ENCODE measurements around the gene KRT15.

KRT15 gene

GRCh38 chr17:41504246-41504977, 14.3 kb downstream of the KRT15 start:
- DNase-seq: no peak

DNA sequence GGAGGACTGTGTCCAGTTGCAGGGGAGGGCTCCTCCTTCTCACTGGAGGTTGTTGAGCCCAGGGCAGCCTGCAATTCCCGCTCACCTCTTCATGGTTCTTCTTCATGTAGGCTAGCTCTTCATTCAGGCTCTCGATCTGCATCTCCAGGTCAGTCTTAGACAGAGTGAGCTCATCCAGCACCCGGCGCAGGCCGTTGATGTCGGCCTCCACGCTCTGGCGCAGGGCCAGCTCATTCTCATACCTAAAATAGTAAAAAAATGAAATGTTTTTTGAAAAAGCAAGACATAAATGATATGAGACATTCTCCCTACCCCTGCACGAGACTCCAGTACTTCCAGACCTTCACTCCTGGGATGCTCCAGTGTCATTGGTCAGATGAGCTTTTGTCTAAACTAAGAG, 15.5 kb downstream of the KRT15 start:
- DNase-seq: no peak

- DNase-seq: no peak
Observed at GRCh38 chr17:41500131-41500911, 18.4 kb downstream of the KRT15 start.

- no peak for DNase-seq
Observed at GRCh38 chr17:41499714-41500113, 19.0 kb downstream of the KRT15 start.

DNA sequence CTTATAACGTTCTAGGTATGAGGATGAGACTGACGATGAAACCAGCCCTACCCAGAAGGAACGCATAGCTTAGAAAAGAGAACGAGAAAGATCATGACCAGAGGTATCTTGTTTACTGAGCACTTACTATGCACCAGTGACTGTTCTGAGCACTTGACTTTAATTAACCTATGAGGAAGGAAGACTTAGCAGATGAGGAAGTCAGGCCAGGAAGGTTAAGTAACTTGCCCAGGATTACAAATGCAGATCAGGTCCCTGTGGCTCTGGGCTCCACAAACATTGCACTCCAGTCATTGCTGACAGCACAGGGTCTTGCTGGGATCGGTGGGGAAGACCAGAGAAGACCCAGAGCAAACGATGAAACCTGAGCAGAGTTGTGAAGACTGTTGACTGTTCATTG, 20.4 kb downstream of the KRT15 start:
- no peak for DNase-seq

GRCh38 chr17:41496803-41497484, 21.7 kb downstream of the KRT15 start:
- peak in 2 of 3 experiments; percentile 11 to 38 for DNase-seq

GRCh38 chr17:41494524-41494923, 24.2 kb downstream of the KRT15 start:
- no peak for DNase-seq

DNA sequence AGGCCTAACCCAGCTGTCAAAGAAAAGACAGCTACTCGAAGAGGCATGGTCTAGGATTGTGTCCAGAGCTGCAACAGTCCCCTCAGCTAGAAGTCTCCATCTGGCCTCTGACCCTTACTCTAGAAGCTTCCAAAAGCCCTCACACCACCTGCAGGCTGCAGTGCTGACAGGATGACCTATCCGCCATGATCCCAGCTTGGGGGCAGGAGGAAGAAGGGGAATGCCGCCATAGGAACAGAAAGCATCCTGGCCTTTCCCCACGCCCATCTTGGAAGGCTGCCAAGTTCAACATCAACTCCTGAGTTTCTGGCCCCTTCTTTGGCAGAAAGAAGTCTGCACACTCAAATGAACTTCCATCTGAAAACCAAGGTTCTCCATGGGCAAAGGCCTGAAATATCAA, 25.9 kb downstream of the KRT15 start:
- DNase-seq: peak; percentile 42 to 84 (median 62)

DNA sequence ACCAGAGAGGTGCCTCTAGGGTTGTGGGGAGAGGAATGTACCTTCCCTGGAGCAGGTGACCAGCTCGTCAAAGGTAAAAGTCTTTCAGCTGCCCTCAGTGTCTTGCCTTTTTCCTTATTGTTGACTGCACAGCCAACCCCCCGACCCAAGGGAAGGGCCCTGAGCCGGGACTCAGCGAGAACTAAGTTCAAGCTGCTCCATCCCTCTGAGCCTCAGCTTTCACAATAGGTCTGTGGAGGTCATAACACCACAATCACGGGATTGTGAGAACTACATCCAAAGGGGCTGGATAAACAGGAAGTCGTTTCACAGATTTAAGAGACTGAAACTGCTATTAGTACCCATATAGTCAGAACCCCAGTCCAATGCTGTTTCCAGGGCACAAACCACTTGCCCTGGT, 26.3 kb downstream of the KRT15 start:
- DNase-seq: no peak

DNA sequence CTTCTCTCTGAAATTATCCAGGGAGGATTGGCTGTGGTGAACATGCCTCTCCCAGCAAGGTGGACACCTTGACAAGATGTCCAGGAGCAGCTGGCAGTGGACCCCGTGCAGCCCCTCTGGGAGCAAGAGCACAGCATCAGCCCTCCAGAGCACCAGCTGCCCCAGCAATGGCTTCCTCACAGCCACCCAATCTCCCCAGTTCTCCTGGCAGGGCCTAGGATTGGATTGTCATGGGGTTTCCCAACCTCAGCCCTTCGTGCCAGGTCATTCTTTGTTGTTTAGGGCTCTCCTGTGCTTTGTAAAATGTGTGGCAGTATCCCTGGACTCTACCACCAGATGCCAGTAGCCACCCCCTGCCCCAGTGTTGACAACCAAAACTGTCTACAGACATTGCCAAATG, 27.2 kb downstream of the KRT15 start:
- no peak for DNase-seq

DNA sequence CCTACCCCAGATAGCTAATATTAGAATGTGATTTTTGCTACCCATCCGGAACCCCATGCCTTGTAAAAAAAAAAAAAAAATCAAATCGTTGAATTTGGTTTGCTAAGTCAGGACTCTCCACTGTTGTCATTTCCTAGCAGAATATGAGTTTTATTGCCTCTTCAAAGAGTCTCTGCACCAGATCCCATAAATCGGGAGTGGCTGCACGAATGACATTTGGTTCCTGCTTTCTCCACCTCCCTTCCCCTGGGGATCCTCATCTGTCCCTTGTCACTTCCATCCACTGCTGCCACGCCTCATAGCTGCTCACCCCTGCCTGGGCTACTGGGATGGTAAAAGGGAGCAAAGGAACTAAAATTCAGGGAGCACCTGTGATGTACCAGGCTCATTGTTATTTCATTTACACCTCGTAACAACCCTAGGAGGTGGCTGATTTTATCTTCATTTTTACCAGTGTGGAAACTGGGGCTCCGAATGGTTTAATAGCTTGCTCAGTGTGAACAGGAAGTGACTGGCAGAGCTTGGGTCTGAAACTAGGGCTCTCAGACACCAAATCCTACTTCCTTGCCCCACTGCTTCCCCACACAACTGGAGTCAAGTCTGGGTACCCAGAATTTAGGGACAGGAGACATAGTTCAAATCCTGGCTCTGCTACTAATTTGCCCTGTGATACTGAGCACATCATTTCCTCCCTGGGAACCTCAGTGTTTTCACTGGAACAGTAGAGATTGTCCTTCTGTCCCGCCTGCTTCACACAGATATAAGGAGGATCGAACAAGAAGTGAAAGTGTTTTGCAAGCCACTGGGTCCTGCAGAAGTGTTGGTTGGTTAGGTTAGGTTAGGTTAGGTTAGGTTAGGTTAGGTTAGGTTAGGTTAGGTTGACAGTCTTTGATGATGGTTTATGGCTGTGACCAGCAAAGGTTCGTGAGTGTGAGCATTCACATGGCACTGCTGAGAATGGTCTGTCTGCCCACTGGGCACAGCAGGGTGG, 28.4 kb downstream of the KRT15 start:
- DNase-seq: peak in 1 of 3 experiments; percentile 72

- no peak for DNase-seq
Observed at GRCh38 chr17:41489531-41489930, 29.2 kb downstream of the KRT15 start, which contains the start of gene KRT36. Gene KRT36, minus strand, starts transcription at chr17:41489910. Its CDS starts 46 bp downstream, at chr17:41489864.

DNA sequence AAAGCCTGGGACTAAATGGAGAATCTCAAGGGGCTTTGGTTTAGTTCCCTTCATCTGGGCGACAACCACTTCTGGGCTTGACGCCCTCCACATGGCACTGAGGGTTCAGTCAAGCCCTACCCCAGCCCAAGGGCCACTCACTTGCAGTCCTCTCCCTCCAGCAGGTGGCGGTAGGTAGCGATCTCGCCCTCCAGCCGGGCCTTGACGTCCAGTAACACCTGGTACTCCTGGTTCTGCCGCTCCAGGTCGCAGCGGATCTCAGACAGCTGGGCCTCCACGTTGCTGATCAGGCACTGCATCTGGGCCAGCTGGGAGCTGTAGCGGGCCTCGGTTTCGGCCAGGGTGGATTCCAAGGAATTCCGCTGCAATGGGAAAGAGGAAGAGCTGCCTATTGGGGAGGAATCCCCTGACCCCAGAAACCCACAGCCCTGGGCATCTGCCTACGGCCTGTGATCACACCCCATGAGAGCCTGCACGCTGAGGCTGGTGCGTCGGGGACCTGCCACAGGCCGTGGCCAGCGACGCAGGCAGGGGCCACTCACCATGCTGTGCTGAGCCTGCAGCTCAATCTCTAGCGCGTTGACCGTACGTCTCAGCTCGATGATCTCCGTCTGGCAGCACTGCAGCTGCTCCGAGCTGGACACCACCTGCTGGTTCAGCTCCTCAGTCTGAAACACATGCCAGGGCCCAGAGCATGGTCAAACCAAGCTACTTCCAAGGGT, 31.7 kb downstream of the KRT15 start:
- no peak for DNase-seq

DNA sequence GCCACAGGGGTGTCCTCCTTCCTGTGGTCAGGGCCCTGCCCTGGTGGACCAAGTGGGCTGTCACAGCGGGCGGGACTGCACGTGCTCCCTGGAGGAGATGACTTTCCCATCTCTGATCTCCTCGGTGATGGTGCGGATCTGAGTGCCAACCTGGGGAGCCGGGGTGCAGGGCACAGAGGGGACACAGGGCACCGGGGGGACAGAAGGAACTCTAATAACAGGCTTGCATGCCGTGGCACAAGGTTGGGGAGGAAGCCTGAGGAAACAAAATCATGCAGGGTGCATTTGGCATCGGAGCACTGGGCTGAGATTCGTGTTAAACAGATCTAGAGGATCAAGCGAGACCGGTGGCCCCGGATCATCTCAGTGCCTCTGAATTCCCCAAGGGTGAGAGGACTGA, 32.4 kb downstream of the KRT15 start:
- DNase-seq: no peak

DNA sequence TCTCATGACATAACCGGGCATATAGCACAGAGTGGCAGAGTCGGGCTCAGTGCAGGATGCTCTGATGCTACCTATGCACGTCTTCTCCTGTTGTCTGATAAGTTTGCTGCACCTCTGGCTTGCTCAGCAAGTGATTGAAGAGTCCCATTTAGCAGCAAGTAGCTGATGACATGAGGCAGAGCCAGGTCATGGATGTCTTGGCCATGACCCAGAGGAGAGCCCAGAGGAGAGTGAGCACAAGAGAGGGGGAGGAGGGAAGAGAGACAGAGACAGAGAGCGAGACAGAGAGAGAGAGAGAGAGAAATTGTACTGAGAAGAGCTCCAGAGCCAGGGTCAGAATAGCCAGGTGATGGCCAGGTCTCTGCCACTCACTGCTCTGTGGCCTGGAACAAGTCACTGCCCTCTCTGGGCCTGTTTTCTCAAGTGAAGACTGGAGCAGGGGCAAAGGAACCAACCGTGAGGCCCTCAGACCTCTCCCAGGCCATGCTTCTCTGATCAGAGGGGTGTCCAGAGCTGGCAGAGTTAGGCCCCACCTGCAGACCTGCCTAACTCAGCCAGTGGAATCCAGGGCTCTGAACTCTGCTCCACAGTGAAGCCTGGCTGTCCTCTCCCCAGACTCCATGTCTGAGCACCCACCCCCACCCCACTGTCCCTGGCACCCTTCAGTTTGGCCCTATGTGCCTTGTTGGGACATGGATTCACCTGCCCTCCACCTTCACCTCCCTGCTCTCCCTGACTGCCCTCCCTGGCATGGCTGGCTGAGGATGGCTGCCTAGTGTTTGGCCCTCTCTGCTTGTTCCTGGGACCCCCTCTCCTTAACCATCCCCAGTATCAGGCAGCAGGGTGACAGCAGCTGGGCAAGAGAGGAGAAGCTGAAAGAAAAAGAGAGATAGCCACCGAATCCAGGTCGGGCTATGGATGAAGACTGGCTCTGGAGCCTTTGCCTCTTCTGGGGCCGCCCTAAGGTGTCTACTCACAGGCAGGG, 33.5 kb downstream of the KRT15 start:
- DNase-seq: no peak

- no peak for DNase-seq
Observed at GRCh38 chr17:41483991-41484826, 34.5 kb downstream of the KRT15 start.

- no peak for DNase-seq
Observed at GRCh38 chr17:41483531-41483930, 35.2 kb downstream of the KRT15 start.

GRCh38 chr17:41481036-41481435, 37.7 kb downstream of the KRT15 start, which contains the start of gene KRT35:
Gene KRT35, minus strand, starts transcription at chr17:41481151. Its CDS starts 54 bp downstream, at chr17:41481097.
- DNase-seq: no peak

DNA sequence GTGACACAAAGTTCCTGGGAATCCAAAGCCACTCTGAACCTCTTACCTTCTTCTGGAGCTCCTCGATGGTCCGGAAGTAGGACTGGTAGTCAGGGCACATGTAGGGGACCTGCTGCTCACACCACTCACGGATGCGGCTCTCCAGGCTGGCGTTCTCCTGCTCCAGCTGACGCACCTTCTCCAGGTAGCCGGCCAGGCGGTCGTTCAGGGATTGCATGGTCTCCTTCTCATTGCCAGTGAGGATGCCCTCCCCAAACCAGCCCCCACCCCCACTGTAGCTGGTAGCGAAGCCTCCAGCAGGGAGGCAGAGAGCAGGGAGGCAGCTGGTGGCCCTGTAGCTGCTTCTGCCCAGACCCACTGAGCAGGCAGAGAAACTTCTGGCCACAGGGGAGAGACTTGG, 38.1 kb downstream of the KRT15 start:
- no peak for DNase-seq
